WERI-Rb-1 (cell line): ENCODE data around the gene L2HGDH.

ENCODE experiments used
- DNase-seq: peaks from one replicate; pipeline ENCODE4 v3.0.0-alpha.2; 2020
- H3K27ac ChIP-seq: fragments of 250-450 bp; sonication (Bioruptor Pico); 2 replicates; pipeline ENCODE4 v1.5.1; 2020; ENCODE audit warnings: mild to moderate bottlenecking, moderate library complexity
- H3K27me3 ChIP-seq: fragments of 250-450 bp; sonication (Bioruptor Pico); 2 replicates; pipeline ENCODE4 v1.5.1; 2021; ENCODE audit warnings: mild to moderate bottlenecking, low read depth, moderate library complexity; ENCODE audit not compliant: insufficient read depth, severe bottlenecking
- H3K36me3 ChIP-seq: fragments of 250-450 bp; sonication (Bioruptor Pico); 2 replicates; pipeline ENCODE4 v1.5.1; 2020; ENCODE audit warnings: mild to moderate bottlenecking, moderate library complexity
- H3K4me3 ChIP-seq: 2 replicates; pipeline ENCODE4 v1.5.1; 2011; ENCODE audit warnings: low read depth, mild to moderate bottlenecking, control low read depth, low read length
- H3K9me3 ChIP-seq: fragments of 250-450 bp; sonication (Bioruptor Pico); 2 replicates; pipeline ENCODE4 v1.5.1; 2021; ENCODE audit warnings: mild to moderate bottlenecking, moderate library complexity; ENCODE audit not compliant: severe bottlenecking
- TF ChIP-seq, protein P1 (sequence below): IDR thresholded peaks from 2 replicates; pipeline ENCODE4 v1.5.1; 2011; ENCODE audit warnings: low read depth, mild to moderate bottlenecking, control low read depth, inconsistent platforms, low read length

L2HGDH gene

DNA sequence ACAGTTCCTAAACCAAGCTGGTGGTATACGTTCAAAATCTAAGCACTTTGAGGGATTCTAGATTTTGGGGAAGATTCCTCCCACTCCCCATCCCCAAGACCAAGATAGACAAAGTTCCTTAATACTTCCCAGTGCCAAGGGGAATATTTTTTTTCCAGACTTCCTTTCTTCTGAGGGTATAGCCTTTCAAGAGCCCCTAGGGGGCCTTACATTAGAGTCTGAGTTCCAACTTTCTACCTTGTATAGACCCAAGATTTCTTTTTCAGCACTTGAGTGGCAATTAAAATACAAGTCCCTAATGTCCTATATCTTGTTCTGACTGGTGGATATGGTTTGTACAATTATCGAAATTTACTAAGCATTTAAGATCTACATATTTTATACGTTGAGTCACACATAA, 52.0 kb downstream of the L2HGDH start:
- Histone ChIP-seq H3K4me3 (no peak overlapping the region), H3K9me3 (no peaks in the 10 kb centered on the region), H3K27me3 (no peaks in the 10 kb centered on the region), H3K36me3 (peaks cover 17% of the 10 kb centered on the region), H3K27ac (peak overlapping the region; percentile 27; the same call in 1 of the 2 replicates)
- TF ChIP-seq, protein P1, sequence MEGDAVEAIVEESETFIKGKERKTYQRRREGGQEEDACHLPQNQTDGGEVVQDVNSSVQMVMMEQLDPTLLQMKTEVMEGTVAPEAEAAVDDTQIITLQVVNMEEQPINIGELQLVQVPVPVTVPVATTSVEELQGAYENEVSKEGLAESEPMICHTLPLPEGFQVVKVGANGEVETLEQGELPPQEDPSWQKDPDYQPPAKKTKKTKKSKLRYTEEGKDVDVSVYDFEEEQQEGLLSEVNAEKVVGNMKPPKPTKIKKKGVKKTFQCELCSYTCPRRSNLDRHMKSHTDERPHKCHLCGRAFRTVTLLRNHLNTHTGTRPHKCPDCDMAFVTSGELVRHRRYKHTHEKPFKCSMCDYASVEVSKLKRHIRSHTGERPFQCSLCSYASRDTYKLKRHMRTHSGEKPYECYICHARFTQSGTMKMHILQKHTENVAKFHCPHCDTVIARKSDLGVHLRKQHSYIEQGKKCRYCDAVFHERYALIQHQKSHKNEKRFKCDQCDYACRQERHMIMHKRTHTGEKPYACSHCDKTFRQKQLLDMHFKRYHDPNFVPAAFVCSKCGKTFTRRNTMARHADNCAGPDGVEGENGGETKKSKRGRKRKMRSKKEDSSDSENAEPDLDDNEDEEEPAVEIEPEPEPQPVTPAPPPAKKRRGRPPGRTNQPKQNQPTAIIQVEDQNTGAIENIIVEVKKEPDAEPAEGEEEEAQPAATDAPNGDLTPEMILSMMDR = no peak
- no peak for DNase-seq

DNA sequence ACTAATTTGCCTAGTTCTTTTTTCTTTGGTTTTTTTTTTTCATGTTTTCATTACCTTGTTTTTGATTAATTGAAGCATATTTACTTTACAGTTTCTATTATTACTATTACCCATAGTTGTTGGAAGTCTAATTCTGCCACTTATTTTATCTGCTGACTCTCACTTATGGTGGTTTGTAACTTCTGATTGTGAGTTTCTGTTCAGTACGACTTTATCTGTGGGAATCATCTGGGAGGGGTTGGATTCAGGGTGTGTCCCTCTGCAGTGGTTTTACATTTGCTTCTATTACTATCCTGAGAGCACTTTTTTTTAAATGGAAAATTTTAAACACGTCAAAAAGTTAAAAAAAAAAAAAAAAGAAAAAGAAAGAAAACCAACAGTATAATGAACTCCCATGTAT, 54.3 kb downstream of the L2HGDH start:
- Histone ChIP-seq H3K27me3 (no peaks in the 10 kb centered on the region), H3K27ac (no peak overlapping the region), H3K36me3 (peaks cover 17% of the 10 kb centered on the region), H3K4me3 (no peak overlapping the region), H3K9me3 (no peaks in the 10 kb centered on the region)
- no peak for DNase-seq
- TF ChIP-seq, protein P1 = no peak

DNA sequence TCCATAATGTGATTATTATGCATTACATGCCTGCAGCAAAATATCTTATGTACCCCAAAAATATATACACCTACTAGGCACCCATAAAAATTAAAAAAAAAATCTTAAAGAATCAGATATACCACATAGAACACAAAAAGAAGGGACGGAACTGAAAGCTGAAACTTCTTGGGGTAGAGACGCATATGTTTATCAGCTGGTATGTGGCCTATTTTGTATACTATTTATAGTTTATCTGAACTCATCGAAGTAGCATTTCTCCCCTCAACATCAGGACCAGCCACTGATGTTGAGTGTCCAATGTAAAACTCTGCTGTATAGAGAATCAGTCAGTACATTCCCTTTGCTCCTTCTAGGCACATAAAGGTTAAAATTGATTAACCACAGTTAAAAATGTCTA, 57.8 kb downstream of the L2HGDH start:
- no peak overlapping the region for H3K4me3 ChIP-seq
- no peak overlapping the region for H3K27ac ChIP-seq
- no peaks in the 10 kb centered on the region for H3K27me3 ChIP-seq

DNA sequence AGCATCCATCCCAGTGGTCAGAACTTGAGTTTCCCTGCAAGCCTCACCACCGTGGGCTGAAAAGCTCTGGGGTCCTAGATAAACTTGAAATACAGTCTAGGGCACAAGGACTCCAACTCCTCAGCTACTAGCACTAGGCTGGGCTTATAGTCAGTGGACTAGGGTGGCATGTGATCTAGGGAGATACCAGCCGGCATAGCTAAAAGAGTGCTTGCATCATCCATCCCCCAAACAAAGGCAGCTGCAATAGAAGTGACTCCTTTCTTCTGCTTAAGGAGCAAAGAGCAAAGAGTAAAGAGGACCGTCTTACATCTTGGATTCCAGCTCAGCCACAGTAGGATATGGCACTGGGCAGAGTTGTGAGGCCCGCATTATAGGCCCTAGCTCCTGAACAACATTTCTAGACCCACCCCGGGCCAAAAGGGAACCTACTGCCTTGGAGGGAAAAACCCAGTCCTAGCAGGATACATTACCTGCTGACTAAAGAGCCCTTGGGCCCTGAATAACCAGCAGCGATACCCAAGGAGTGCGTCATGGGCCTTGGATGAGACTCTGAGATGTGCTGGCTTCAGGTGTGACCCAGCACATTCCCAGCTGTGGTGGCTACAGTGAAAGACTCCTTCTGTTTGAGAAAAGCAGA, 62.8 kb downstream of the L2HGDH start:
- Histone ChIP-seq H3K9me3 (no peaks in the 10 kb centered on the region), H3K4me3 (no peak overlapping the region), H3K27me3 (no peaks in the 10 kb centered on the region), H3K27ac (no peak overlapping the region), H3K36me3 (peaks cover 39% of the 10 kb centered on the region)
- TF ChIP-seq, protein P1 = no peak
- no peak for DNase-seq

More for the DNA sequence above, 57.8 kb downstream of the L2HGDH start:
- TF ChIP-seq, protein P1 = no peak
- DNase-seq = no peak
- Histone ChIP-seq H3K36me3 (peaks cover 29% of the 10 kb centered on the region), H3K9me3 (no peaks in the 10 kb centered on the region)

DNA sequence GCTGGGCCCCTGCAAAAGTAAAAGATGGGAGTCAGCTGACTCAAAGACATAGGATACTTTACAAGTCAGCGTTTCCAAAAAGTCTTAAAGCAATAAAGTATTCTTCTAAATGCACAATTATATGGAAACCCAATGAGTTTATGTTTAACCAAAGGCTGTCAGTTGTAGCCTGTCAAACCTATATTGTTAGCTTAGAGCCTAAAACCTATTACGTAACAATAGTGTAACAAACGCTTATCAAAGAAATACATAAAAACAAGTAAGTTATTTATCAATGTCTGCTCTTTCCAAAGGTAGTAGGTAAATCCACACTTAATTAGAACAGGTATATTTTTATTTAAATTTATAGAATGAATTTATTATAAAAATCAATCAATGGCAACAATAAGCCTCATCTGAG, 64.8 kb downstream of the L2HGDH start:
- H3K4me3 ChIP-seq = no peak overlapping the region
- no peak for DNase-seq
- H3K27me3 ChIP-seq = no peaks in the 10 kb centered on the region
- peaks cover 36% of the 10 kb centered on the region for H3K36me3 ChIP-seq
- H3K9me3 ChIP-seq = no peaks in the 10 kb centered on the region
- H3K27ac ChIP-seq = no peak overlapping the region
- TF ChIP-seq, protein P1 = no peak
